ENCODE results near the gene TIMM22. TPM values are rescaled to one million over a fixed set of nuclear protein-coding genes. Genes with fewer than 3 reads are reported as not detected.
"Not testable (repeated sequence)": the region's sequence is repeated elsewhere in the genome, so short reads cannot be mapped to it uniquely, and the experiment has no call there.

The TIMM22 gene
- polyA plus RNA-seq, 4 donors = 12.4 to 15.0 (median 14.8) TPM

GRCh38 chr17:970364-970763 lies 26.6 kb upstream of the TIMM22 start:
- no peak for DNase-seq (ENCODE audit: low read depth in 4 of 4, low spot score in 3 of 4)

- not testable (repeated sequence) for DNase-seq (ENCODE audit: low read depth in 4 of 4, low spot score in 3 of 4)
Measured at GRCh38 chr17:971861-972260, 25.1 kb upstream of the TIMM22 start.

GRCh38 chr17:973053-973452 lies 23.9 kb upstream of the TIMM22 start:
- no peak for DNase-seq (ENCODE audit: low read depth in 4 of 4, low spot score in 3 of 4)

GRCh38 chr17:974778-975177 lies 22.2 kb upstream of the TIMM22 start:
- not testable (repeated sequence) for DNase-seq (ENCODE audit: low read depth in 4 of 4, low spot score in 3 of 4)

GRCh38 chr17:975371-975915 lies 21.5 kb upstream of the TIMM22 start:
- no peak for DNase-seq (ENCODE audit: low read depth in 4 of 4, low spot score in 3 of 4)

GRCh38 chr17:976312-976711 lies 20.6 kb upstream of the TIMM22 start:
- DNase-seq (ENCODE audit: low read depth in 4 of 4, low spot score in 3 of 4) = no peak

GRCh38 chr17:977166-977565 lies 19.8 kb upstream of the TIMM22 start:
- DNase-seq (ENCODE audit: low read depth in 4 of 4, low spot score in 3 of 4) = no peak

GRCh38 chr17:978103-979093 lies 18.5 kb upstream of the TIMM22 start:
- DNase-seq (ENCODE audit: low read depth in 4 of 4, low spot score in 3 of 4) = no peak

GRCh38 chr17:979212-979538 lies 17.8 kb upstream of the TIMM22 start:
- DNase-seq (ENCODE audit: low read depth in 4 of 4, low spot score in 3 of 4) = no peak

- DNase-seq (ENCODE audit: low read depth in 4 of 4, low spot score in 3 of 4) = peak in 1 of 4 donors; percentile 66
Measured at GRCh38 chr17:979539-980405, 17.2 kb upstream of the TIMM22 start, which contains the start of gene NXN. Gene NXN, minus strand, starts transcription at chr17:979776.

- peak; percentile 68 to 80 (median 74) for DNase-seq (ENCODE audit: low read depth in 4 of 4, low spot score in 3 of 4)
Measured at GRCh38 chr17:980406-981291, 16.3 kb upstream of the TIMM22 start.

GRCh38 chr17:981292-981658 lies 15.7 kb upstream of the TIMM22 start:
- no peak for DNase-seq (ENCODE audit: low read depth in 4 of 4, low spot score in 3 of 4)

GRCh38 chr17:983921-984320 lies 13.0 kb upstream of the TIMM22 start:
- no peak for DNase-seq (ENCODE audit: low read depth in 4 of 4, low spot score in 3 of 4)

GRCh38 chr17:986322-986929 lies 10.5 kb upstream of the TIMM22 start:
- no peak for DNase-seq (ENCODE audit: low read depth in 4 of 4, low spot score in 3 of 4)

- no peak for DNase-seq (ENCODE audit: low read depth in 4 of 4, low spot score in 3 of 4)
Measured at GRCh38 chr17:987931-988330, 9.0 kb upstream of the TIMM22 start.

- no peak for DNase-seq (ENCODE audit: low read depth in 4 of 4, low spot score in 3 of 4)
Measured at GRCh38 chr17:988561-988960, 8.4 kb upstream of the TIMM22 start.

- DNase-seq (ENCODE audit: low read depth in 4 of 4, low spot score in 3 of 4) = no peak
Measured at GRCh38 chr17:992933-993332, 4.0 kb upstream of the TIMM22 start.

- not testable (repeated sequence) for DNase-seq (ENCODE audit: low read depth in 4 of 4, low spot score in 3 of 4)
Measured at GRCh38 chr17:995324-995723, 1.6 kb upstream of the TIMM22 start.

GRCh38 chr17:998111-998510 lies 1.2 kb downstream of the TIMM22 start:
- DNase-seq (ENCODE audit: low read depth in 4 of 4, low spot score in 3 of 4) = no peak
